ENCODE results near the gene ACY1. TPM values are rescaled to one million over a fixed set of nuclear protein-coding genes. Genes with fewer than 3 reads are reported as not detected.

Gene ACY1
- total RNA-seq, 1 experiment from 2014 or later: 62.6 TPM

- Histone ChIP-seq H4K5ac (ENCODE audit: insufficient read length, low read depth, low read length) (no peak overlapping the region), H3K4ac (ENCODE audit: low read depth, low read length) (no peak overlapping the region), H2BK20ac (ENCODE audit: low read depth, low read length, poor library complexity, severe bottlenecking) (no peak overlapping the region), H3T11ph (ENCODE audit: low read length) (no peak overlapping the region), H2BK15ac (ENCODE audit: low read depth, low read length) (no peak overlapping the region), H2AK5ac (ENCODE audit: insufficient read length, low read length) (no peak overlapping the region), H4K8ac (replicated peaks; ENCODE audit: insufficient read length, low read depth, low read length) (no peak overlapping the region), H3K4me2 (ENCODE audit: insufficient read depth, insufficient read length, low read length) (no peak overlapping the region), H3K18ac (ENCODE audit: insufficient read length, low read depth, low read length) (no peak overlapping the region), H2AFZ (ENCODE audit: low read length) (no peak overlapping the region), H3K9ac (ENCODE audit: extremely low read depth, insufficient read length, low read length) (no peak overlapping the region), H3K4me1 (ENCODE audit: insufficient read depth, low read length) (peaks cover 4% of the 10 kb centered on the region; the same call in 1 of the 2 replicates), H4K20me1 (ENCODE audit: control insufficient read depth, insufficient read depth, insufficient read length) (peaks cover 5% of the 10 kb centered on the region), H2BK12ac (ENCODE audit: insufficient read length, low read depth, low read length) (no peak overlapping the region), H3K56ac (ENCODE audit: insufficient read length, low read depth, low read length) (no peak overlapping the region), H3K27ac (ENCODE audit: insufficient read length, low read depth, low read length) (no peak overlapping the region), H4K91ac (ENCODE audit: insufficient read length, low read depth, low read length) (no peak overlapping the region), H3K79me2 (ENCODE audit: insufficient read depth, low read length) (no peaks in the 10 kb centered on the region), H3K14ac (ENCODE audit: insufficient read depth, low read length) (no peak overlapping the region), H3K23me2 (ENCODE audit: insufficient read length, low read depth, low read length, poor library complexity, severe bottlenecking) (no peaks in the 10 kb centered on the region), H3K9me3 (ENCODE audit: control insufficient read depth, low read depth, low read length) (no peaks in the 10 kb centered on the region), H2BK5ac (ENCODE audit: insufficient read length, low read length) (no peak overlapping the region), H2BK120ac (ENCODE audit: low read depth, low read length, poor library complexity, severe bottlenecking) (no peak overlapping the region), H3K27me3 (ENCODE audit: insufficient read depth, low read length) (no peaks in the 10 kb centered on the region), H3K79me1 (ENCODE audit: insufficient read depth, low read depth, low read length, poor library complexity, severe bottlenecking) (no peaks in the 10 kb centered on the region), H3K23ac (ENCODE audit: insufficient read length, low read depth, low read length) (no peak overlapping the region)
- WGBS (ENCODE audit: extremely low coverage, insufficient read length, low lambda C conversion rate): no CpG with 5 or more reads among the region's 21 CpGs
- no peak overlapping the region for H3K27ac Mint-ChIP-seq
- H3K9me3 Mint-ChIP-seq: no peaks in the 10 kb centered on the region
- TF ChIP-seq CTCF (conservative IDR thresholded peaks at IDR 0.05): no peak
- no peaks in the 10 kb centered on the region; the same call in 1 of the 2 replicates for H3K27me3 Mint-ChIP-seq (ENCODE audit: low read depth)
- no peaks in the 10 kb centered on the region for H3K36me3 Mint-ChIP-seq (ENCODE audit: insufficient read depth in 1 of 3, low read depth in 3 of 3)
- no peak overlapping the region for H3K4me3 Mint-ChIP-seq
- DNase-seq: no peak
- peaks cover 16 to 23% of the 10 kb centered on the region in 2 experiments for H3K4me1 Mint-ChIP-seq
Observed at GRCh38 chr3:52018319-52019000, 35.1 kb downstream of the ACY1 start.

Data from H9 (cell line).